T-helper 2 cell (primary cell): Measurements from ENCODE around the gene C9orf43.

Experiments used
- DNase-seq, 5 experiments: peaks; one replicate each; pipeline versions ENCODE4 v3.0.0 to v3.0.0-alpha.2; 2012 to 2022

Gene C9orf43

DNA sequence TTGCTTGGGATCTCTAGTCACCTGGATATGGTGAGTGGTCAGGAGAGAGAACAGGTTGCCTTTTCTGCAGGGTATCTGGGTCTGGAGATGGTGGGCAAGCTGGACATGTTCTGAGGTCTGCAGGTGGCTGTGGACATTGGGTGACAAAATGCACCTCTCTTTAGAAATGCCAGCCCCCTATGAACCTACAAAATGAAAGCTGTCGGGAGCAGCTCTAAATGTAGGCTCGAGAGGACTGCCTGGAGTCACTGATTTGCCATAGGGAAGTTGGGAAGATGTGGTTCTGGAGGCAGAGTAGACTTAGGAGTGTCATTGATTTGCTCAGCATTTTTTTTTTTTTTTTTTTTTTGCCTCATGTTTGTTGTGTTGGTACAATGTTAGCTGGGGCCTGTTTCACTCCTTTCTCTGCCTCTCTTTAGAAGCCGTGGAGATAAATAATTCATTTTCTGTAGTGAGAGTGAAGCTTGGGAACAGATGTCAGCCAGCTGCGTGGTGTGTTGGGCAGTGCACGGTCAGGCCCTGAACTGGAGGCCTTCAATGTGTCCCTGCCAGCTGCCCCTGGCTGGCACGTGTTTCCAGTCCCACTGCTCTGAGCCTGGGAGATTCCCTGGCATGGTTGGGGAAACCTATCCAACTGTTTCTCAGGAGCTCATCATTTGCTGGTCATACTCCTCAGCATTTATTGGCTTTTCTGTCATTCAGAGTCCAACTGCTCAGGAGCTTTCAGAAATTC, 58.3 kb downstream of the C9orf43 start:
- no peak for DNase-seq

- DNase-seq: no peak
Observed at GRCh38 chr9:113471143-113471542, 60.6 kb downstream of the C9orf43 start.

GRCh38 chr9:113471566-113471965, 61.0 kb downstream of the C9orf43 start:
- DNase-seq: no peak

DNA sequence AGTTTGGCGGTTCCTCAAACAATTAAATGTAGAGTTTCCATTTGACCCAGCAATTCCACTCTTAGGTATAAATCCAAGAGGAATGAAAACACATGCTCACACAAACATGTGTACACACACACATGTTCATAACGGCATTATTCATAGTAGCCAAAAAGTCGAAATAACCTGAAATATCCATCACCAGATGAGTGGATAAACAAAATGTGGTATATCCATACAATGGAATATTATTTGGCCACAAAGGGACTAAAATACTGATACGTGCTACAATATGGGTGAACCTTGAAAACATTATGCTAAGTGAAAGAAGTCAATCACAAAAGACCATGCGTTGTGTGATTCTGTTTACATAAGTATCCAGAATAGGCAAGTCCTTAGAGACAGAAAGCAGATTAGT, 61.7 kb downstream of the C9orf43 start:
- DNase-seq: no peak

DNA sequence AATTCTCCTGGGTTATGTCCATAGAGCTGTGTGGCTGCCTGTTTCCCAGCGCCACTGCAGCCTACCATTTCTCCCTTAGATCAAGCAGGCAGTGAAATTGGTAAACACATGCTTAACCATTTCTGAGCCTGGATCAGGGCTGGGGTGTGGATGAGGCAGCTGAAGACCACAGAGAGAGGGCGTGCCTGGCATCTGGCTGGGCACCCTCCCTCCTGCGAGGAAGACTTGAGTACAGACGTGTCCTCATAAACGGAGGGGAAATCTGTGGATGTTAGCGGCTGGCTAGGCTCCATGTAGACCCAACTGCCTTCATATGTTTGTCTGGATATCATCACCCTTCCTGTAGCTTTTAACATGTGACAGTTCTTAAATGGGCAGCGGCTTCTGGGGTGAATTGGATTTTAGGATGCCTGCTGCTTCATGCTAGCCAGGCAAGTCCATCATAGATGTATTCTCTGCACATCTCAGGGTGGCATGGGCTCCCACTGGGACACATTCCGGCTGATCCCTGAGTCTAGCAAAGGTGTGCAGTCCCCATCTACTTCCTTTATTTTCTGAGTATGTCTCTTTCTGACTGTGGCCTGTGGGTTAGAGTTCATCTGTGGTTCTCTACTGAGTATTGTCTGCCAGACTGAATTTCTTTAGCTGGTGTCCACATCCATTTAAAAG, 63.9 kb downstream of the C9orf43 start:
- no peak for DNase-seq

- DNase-seq: no peak
Observed at GRCh38 chr9:113475031-113475430, 64.5 kb downstream of the C9orf43 start.

DNA sequence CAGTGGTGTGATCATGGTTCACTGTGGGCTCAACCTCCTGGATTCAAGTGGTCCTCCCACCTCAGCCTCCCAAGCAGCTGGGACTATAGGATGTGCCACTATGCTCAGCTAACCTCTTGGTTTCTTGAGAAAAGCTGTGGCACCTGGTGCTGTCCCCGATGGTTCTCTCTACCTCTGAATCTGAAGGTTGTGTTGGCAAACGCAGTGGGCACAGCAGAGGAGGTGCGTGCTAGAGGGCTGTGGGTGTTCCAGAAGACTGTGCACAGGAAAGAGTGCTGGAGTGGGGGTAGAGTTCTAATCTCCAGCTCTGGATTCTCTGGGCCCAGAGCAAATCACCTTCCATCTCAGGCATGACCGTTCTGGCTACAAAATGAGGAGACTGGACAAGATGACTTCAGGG, 65.4 kb downstream of the C9orf43 start:
- no peak for DNase-seq

DNA sequence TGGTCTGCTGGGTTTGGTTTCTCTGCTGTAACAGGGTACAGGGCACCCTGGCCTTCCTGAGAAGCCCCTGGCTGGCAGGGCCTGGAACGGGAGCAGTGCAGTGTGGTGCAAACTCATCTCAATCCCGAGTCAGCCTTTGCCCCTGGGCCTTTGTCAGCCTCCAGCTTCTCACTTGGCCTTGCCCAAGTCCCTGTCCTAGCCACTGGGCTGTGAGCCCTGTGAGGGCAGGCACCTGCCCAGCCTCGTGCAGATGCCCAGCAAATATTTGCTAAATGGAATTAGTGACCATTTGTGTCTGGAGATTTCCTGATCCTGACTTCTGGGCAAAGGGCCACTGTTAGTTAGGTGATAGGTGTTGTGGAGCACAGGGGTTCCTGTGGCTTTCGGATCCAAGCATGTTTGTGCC, 66.0 kb downstream of the C9orf43 start:
- no peak for DNase-seq

DNA sequence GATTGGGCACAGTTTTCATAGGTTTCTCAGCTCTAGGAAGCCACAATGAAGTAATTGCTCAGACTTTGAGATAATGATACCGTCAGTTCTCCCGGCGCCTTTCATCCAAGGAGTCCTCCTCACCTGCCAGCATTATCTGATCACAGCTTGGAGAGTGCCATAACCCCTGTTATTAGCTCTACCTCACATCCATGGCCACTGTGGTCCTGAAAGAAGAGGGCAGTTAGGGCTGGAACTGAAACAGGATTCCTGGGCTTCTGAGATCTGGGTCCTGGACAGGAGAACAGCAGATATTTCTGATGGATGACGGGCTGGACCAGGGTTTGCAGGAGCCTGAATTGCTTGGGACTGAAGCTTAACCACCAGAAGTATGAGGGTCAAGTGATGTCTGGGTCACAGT, 66.5 kb downstream of the C9orf43 start:
- no peak for DNase-seq

DNA sequence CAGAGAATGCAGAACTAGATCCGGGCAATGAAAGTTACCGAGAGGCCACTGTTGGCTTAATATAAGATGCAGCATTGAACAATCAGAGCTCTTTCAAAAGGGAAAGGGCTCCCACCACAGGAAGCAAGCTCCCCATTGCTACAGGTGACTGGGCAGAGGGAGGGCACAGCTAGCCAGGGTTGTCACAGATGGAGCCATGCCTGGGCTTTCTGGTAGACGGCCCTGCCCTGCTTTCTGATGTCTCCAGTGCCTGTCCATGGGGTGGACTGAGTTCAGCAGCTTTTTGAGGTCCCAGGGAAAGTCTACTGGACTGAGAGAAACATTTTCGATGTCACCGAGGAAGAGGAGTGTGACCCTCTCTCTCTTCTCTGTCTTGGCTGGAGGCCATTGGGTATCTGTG, 67.1 kb downstream of the C9orf43 start:
- DNase-seq: peak in 1 of 5 experiments; percentile 11

GRCh38 chr9:113479174-113479621, 68.7 kb downstream of the C9orf43 start:
- DNase-seq: peak in 2 of 5 experiments; percentile 16 to 74
